Thyroid gland (tissue), 4 donors: ENCODE measurements around the gene REPIN1.

ENCODE experiments used
- CTCF ChIP-seq, 6 experiments: fragments of 200-600 bp in 3 of 6; fragments of 450-650 bp in 3 of 6; sonication (generic) in 3 of 6; IDR thresholded peaks; one replicate each; pipeline ENCODE4 v1.5.1; 2016 to 2019; ENCODE audit warnings: antibody characterized with exemption in 6 of 6, mild to moderate bottlenecking in 2 of 6, inconsistent platforms in 1 of 6, moderate library complexity in 1 of 6
- POLR2A ChIP-seq, 2 donors: fragments of 450-650 bp; IDR thresholded peaks; one replicate each; pipeline ENCODE4 v1.6.1; 2017; ENCODE audit warnings: antibody characterized with exemption in 2 of 2, mild to moderate bottlenecking in 2 of 2, moderate library complexity in 1 of 2

GRCh38 chr7:150361402-150361801 lies 7.2 kb upstream of the REPIN1 start:
- TF ChIP-seq CTCF (IDR thresholded peaks at IDR 0.05) (no peak), POLR2A (IDR thresholded peaks at IDR 0.05) (no peak)
